B cell (primary cell): ENCODE results near the gene RAB4A.

ENCODE experiments used
- CTCF ChIP-seq: fragments of 200-600 bp; IDR thresholded peaks from one replicate; pipeline ENCODE4 v1.8.0; 2022; ENCODE audit warnings: antibody characterized with exemption, mild to moderate bottlenecking
- EZH2 ChIP-seq: IDR thresholded peaks from 2 replicates; pipeline ENCODE4 v1.6.1; 2012; ENCODE audit warnings: borderline replicate concordance, low read depth, mild to moderate bottlenecking, moderate library complexity, low read length; ENCODE audit not compliant: insufficient read depth, poor library complexity, severe bottlenecking

- TF ChIP-seq CTCF (no peak), EZH2 (no peak)
These were observed 73.2 kb downstream of the RAB4A start for GRCh38 chr1:229344139-229344538.
